IPS-NIHi7 (cell line): Measurements from ENCODE around the gene WDR86.

Experiments
- DNase-seq: peaks from one replicate; pipeline ENCODE4 v3.0.0; 2012; ENCODE audit warnings: mixed read lengths; ENCODE audit errors: extremely low spot score

The WDR86 gene

GRCh38 chr7:151427705-151428377 is 18.0 kb upstream of the WDR86 start:
- no peak for DNase-seq

DNA sequence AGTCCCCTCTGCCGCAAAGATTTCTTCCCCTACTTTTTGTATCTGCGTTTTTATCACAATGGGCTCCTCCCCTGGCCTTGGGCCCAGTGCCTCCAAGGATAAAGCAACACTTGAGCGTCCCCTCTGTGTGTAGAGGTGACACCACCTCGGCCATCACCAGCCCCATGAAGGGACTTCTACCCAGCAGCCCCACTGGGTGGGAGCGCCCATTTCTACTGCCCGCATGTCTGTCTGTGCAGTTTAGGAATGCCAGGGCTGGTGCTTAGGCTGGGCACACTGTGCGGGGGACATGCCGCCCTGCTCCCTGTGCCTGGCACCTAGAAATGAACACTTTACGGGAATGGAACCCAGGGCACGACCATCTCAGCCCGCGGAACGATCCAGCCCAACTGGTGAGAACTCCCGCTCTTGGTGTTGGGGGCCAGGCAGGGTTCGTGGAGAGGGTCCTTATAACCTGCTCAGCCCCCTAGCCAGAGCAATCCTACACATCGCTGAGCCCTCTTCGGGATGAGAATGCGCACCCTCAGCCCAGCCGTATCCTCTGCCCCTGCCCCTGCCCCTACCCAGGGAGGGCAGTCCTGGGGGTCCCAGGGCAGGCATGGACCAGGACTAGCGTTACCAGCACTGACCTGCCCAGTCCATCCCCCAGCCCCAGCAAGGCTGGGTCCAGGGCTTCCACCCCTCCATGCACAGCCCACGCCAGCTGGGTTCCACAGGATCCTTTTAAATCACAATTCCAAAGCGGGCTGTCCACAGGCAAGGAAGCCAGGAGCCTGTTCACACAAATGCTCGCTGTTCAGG is 17.3 kb upstream of the WDR86 start:
- no peak for DNase-seq

DNA sequence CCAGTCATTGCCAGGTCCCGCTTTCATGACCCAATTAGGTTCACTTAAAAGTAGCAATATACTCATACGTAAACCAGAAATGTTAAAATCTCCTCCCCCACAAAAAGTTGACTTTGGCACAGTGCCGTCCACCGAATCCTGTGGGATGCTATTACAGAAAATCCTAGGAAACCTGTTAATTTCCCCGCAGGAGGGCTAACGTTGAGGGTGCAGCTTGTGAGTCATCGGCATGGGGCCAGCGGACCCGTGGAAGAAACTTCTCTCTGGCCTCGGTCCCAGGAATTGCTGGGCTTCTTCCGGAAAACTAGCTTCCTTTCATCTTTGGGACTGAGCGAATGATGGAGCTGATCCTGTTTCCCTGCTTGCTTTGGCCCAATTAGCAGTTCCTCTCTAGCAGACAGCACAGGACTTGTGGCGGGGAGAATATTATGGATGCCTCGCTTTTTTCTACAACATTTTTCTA is 16.6 kb upstream of the WDR86 start:
- DNase-seq, result no peak

GRCh38 chr7:151425670-151426440 is 16.0 kb upstream of the WDR86 start:
- no peak for DNase-seq

- DNase-seq, result no peak
These were observed 15.0 kb upstream of the WDR86 start for GRCh38 chr7:151424799-151425198.

DNA sequence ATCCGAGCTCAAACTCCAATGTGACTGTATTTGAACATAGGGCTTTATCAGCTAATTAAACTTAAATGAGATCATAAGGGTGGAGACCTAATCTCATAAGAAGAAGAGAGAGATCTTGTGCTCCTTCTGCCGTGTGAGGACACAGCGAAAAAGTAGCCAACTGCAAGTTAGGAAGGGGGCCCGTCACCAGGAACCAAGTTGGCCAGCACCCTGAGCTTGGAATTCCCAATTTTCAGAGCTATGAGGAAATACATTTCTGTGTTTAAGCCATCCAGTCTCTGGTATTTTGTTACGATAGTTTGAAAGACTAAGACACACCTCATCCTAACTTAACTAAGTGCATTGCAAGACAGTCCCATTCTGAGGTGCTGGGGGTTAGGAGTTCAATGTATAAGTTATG is 14.1 kb upstream of the WDR86 start:
- DNase-seq, result no peak

GRCh38 chr7:151423226-151423625 is 13.4 kb upstream of the WDR86 start:
- DNase-seq, result no peak

GRCh38 chr7:151422212-151422611 is 12.4 kb upstream of the WDR86 start:
- DNase-seq, result no peak

GRCh38 chr7:151420144-151420543 is 10.3 kb upstream of the WDR86 start:
- no peak for DNase-seq

DNA sequence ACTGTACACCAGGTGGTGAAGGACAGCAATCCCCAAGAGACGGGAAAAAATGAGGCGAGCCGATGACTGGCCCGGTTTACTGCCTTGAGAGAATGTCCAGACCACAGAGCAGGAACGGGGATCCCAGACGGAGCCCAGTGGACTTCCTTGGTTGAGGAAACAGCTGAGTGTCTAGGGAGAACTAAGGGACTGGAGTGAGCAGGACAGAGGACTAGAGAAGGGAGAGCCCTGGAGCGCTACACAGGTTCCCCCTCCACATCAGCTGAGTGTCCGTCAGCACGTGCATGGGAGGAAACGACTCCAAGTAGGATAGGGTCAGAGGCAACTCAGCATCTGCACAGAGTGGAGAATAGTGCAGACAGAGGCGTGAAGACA is 7.1 kb upstream of the WDR86 start:
- DNase-seq, result no peak

DNA sequence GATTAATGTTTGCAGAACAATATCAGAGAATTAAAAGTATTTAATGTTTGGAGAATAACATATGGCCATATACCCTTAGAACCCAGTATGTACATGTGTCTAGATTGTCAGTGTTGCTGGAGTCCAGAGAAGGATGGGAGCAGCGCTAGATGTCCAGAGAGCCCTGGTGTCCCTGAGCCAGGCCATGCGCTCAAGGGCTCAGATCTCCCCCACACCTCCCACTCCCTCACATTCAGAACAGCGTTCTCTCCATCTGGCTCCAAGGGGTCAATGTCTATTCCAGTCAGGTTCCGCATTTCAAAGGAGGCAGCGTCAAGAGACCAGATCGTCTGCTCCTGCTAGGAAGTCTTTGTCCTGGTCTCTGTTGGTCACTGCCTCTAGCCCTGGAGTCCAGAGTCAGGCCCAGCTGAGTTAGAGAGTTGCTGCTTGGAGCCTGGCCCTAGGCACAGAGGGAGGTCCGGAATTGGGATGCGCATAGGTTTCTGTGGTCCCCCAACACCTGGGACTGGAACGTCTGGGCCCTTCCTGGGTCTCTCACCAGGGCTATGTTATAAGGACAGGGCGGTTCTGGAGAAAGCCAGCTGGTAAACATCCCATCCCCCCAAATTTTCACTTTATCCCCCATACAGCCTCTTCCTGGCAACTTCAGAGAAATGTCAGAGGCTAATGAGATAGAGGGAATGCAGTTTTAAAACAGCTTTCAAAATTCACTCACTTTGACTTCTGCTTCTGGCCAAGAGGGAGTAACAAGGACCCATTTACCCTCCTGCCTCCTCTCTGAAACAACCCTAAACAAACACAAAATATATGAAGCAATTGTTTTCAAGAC is 6.5 kb upstream of the WDR86 start:
- no peak for DNase-seq

- no peak for DNase-seq
These were observed 5.7 kb upstream of the WDR86 start for GRCh38 chr7:151415375-151416105.

DNA sequence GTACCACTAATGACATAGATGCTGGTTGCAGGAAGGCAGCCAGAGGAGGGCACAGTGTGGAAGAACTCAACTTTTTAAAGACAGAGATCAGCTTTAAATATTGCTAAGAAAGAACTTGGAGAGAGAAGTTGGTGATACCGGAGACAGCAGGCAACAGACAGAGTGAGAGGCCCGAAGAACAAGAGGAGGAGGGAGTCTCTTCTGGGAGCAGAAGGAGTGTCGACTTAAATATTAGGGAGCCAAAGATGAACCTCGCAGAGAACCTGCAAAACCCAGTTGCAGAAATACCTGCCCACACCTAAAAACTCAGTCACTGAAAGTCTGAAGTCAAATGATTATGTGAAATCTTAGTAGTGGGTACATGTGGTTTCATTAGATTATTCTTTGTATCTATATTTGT is 3.4 kb upstream of the WDR86 start:
- no peak for DNase-seq

- no peak for DNase-seq
These were observed 2.5 kb upstream of the WDR86 start for GRCh38 chr7:151412318-151412717.

DNA sequence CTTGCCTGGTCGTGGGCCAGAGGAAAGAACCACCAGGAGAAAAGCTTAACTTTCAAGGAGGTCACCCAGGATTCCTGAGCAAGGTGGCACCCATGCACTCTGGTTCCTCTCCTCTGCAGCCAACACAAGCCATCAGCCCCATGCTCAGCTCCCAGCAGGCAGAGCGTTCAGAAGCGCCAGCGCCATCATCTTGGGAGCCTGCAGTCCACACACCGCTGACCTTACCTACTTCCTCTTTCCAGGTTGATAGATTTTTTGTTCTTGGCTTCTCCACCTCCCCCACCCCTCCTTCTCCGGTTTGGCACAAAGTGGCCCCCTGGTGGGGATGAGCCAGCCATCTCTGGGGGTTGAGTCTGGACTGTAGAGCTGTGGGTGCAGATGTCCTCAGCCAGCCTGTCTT is 1.7 kb upstream of the WDR86 start:
- no peak for DNase-seq

- peak; percentile 75 for DNase-seq
These were observed 860 bp upstream of the WDR86 start for GRCh38 chr7:151410405-151411390.

- DNase-seq, result peak; percentile 61
These were observed 785 bp downstream of the WDR86 start for GRCh38 chr7:151408839-151409666.

GRCh38 chr7:151408498-151408838 is 1.4 kb downstream of the WDR86 start:
- DNase-seq, result no peak
